ENCODE measurements around the gene LSS. TPM values are rescaled to one million over a fixed set of nuclear protein-coding genes. Genes with fewer than 3 reads are reported as not detected.

LSS gene
- total RNA-seq, 1 donor from 2014 or later: 92.0 TPM

- TF ChIP-seq CTCF (IDR thresholded peaks at IDR 0.05): no peak
- peak; percentile 81 for DNase-seq (ENCODE audit: extremely low spot score, unreplicated experiment)
- no peaks in the 10 kb centered on the region for H3K9me3 Mint-ChIP-seq (ENCODE audit: unreplicated experiment)
- H3K36me3 Mint-ChIP-seq (ENCODE audit: unreplicated experiment): peaks cover 19% of the 10 kb centered on the region
- peaks cover 41% of the 10 kb centered on the region for H3K4me1 Mint-ChIP-seq (ENCODE audit: unreplicated experiment)
- H3K27me3 Mint-ChIP-seq (ENCODE audit: unreplicated experiment): no peaks in the 10 kb centered on the region
- peak overlapping the region; percentile 84 for H3K27ac Mint-ChIP-seq (ENCODE audit: unreplicated experiment)
- no peak overlapping the region for H3K4me3 Mint-ChIP-seq (ENCODE audit: unreplicated experiment)
These were observed 39.2 kb downstream of the LSS start for GRCh38 chr21:46189213-46189958.

DNA sequence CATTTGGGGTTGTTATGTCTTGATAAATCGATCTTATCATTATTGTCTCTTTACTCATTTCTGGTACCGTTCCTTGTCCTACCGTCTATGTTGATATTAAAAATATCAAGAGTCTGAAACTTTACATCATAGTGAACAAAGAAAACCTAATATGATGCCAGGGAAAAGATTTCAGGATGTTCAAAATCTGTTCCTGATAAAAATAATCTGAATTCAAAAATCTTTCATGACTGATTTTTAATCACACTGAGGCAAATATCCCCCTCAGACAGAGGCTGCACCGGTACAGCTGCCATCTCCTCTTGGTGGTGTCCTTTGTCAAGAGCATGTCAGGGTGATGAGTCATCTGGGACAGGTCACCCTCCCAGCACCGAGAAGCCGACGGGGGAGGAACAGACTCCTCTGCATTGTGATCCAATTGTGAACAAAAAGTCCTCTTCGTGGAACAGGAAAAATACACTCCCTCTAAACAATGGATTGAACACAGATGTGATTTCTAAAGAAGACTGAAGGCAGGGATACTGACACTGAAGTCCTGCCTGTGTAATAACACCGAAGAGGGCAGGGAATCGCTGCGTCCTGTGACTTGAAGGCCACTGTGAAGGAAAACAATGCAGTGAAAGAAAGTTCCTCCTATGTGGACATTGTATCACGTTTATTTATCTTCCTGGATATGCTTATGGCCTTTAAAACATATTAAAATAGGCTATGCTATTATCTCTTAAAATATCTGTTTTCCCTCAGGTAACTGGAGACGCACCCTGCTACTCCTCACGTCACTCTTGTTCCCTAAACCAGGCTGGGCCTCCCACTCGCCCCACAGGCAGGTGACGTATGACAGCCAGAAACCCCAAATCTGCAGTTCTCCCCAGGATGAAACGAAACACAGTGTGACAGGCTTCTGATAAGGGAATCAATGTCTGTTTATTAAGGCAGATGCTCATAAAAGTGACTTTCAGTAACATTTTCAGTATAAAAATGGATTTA lies 40.1 kb downstream of the LSS start:
- Mint-ChIP-seq H3K4me3 (ENCODE audit: unreplicated experiment) (no peak overlapping the region), H3K27me3 (ENCODE audit: unreplicated experiment) (no peaks in the 10 kb centered on the region), H3K9me3 (ENCODE audit: unreplicated experiment) (no peaks in the 10 kb centered on the region), H3K4me1 (ENCODE audit: unreplicated experiment) (peaks cover 41% of the 10 kb centered on the region), H3K27ac (ENCODE audit: unreplicated experiment) (peak overlapping the region; percentile 84), H3K36me3 (ENCODE audit: unreplicated experiment) (peaks cover 11% of the 10 kb centered on the region)
- no peak for TF ChIP-seq CTCF (IDR thresholded peaks at IDR 0.05)
- peak; percentile 81 for DNase-seq (ENCODE audit: extremely low spot score, unreplicated experiment)

GRCh38 chr21:46187814-46188213 lies 40.8 kb downstream of the LSS start:
- Mint-ChIP-seq H3K27ac (ENCODE audit: unreplicated experiment) (peak overlapping the region; percentile 84), H3K4me3 (ENCODE audit: unreplicated experiment) (no peak overlapping the region), H3K4me1 (ENCODE audit: unreplicated experiment) (peaks cover 44% of the 10 kb centered on the region)

GRCh38 chr21:46187261-46187660 lies 41.3 kb downstream of the LSS start:
- peaks cover 9% of the 10 kb centered on the region for H3K36me3 Mint-ChIP-seq (ENCODE audit: unreplicated experiment)

More at GRCh38 chr21:46187814-46188213, 40.8 kb downstream of the LSS start:
- H3K36me3 Mint-ChIP-seq (ENCODE audit: unreplicated experiment): peaks cover 9% of the 10 kb centered on the region
- TF ChIP-seq CTCF (IDR thresholded peaks at IDR 0.05): no peak
- no peak for DNase-seq (ENCODE audit: extremely low spot score, unreplicated experiment)
- H3K27me3 Mint-ChIP-seq (ENCODE audit: unreplicated experiment): no peaks in the 10 kb centered on the region
- H3K9me3 Mint-ChIP-seq (ENCODE audit: unreplicated experiment): no peaks in the 10 kb centered on the region

More at GRCh38 chr21:46187261-46187660, 41.3 kb downstream of the LSS start:
- H3K4me1 Mint-ChIP-seq (ENCODE audit: unreplicated experiment): peaks cover 44% of the 10 kb centered on the region
- H3K27ac Mint-ChIP-seq (ENCODE audit: unreplicated experiment): no peak overlapping the region
- H3K4me3 Mint-ChIP-seq (ENCODE audit: unreplicated experiment): no peak overlapping the region
- H3K27me3 Mint-ChIP-seq (ENCODE audit: unreplicated experiment): no peaks in the 10 kb centered on the region
- TF ChIP-seq CTCF (IDR thresholded peaks at IDR 0.05): no peak
- H3K9me3 Mint-ChIP-seq (ENCODE audit: unreplicated experiment): no peaks in the 10 kb centered on the region
- no peak for DNase-seq (ENCODE audit: extremely low spot score, unreplicated experiment)
